Retina (tissue), 1 donor: ENCODE measurements around the gene SIGLEC5.

Source experiments
- DNase-seq: peaks from one replicate; pipeline ENCODE4 v3.0.0-alpha.2; 2016

The SIGLEC5 gene

DNA sequence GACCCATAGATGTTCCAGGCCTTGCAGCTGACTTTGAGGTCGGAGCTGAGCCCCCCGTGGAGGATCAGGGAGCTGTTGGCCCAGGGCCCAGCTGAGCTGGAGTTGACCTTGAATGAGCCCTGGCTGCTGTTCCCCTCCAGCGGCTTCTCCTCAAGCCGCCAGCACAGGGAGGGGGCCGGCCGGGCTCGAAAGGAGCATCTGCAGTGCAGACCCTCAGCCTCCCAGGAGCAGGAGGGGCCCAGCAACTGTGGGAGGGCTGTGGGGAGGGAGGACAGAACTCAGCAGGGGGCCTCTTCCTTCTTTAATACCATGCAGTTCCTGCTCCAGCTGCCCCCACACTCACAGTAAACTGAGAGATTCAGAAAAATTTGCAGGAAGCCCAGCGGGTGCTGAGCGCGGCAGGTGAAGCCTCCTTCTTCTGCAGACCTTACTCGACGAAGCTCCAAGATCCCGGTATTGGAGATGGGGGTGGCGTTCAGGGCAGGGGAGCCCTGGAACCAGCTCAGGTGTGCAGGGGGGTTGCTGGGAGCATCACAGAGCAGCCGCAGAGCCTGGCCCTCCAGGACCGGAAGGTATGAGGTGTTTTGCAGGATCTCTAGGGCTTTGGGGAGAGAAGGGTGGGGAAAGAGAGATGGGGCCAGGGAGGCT lies 2.6 kb downstream of the SIGLEC5 start:
- peak; percentile 27 for DNase-seq

DNA sequence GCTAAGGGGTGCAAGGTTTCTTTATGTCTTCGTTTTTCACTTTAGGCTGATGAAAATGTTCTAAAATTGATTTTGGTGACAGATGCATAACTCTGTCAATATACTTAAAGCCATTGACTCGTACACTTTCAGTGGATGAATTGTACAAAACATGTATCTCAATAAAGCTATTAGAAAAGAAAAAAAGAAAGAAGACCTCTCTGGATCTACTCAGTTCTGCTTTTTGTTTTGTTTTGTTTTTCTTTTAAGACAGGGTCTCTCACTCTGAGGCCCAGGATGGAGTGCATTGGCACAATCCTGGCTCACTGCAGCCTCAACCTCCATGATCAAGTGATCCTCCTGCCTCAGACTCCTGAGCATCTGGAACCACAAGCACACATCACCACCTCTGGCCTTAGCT lies 3.5 kb downstream of the SIGLEC5 start:
- no peak for DNase-seq

DNA sequence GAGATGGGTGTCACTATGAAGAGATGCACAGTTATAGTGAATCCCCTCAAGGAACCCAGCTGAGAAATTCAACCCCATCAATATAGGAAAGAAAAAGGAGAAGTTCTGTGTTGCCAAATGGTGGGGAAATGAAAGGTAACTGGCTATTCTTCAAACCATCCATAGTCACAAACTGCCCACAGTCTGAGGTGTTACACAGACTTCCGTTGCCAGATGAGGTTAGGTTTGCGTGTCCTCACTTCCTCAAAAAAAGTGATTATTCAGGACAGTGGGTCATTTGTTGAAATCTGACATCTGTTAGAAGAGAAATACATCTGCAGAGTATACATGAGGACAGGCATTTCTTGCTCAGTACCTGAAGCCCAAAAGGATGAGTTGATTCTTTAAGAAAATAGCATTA lies 9.0 kb downstream of the SIGLEC5 start:
- no peak for DNase-seq

DNA sequence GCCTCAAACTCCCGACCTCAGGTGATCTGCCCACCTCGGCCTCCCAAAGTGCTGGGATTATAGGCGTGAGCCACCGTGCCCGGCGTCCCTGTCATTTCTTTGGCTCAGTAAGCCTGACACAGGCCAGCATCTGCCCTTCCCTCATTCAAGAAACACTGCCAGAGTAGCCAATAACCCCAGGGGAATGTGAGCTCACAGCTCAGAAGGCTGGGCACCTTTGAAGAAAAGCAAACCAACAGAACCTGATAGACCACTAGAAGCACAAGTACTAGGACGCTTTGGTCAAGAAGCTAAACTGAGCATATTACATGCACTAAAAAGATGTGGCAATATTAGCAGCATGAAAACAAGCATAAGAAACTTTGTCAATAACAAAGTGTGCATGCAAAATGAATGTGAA lies 14.2 kb downstream of the SIGLEC5 start:
- no peak for DNase-seq

DNA sequence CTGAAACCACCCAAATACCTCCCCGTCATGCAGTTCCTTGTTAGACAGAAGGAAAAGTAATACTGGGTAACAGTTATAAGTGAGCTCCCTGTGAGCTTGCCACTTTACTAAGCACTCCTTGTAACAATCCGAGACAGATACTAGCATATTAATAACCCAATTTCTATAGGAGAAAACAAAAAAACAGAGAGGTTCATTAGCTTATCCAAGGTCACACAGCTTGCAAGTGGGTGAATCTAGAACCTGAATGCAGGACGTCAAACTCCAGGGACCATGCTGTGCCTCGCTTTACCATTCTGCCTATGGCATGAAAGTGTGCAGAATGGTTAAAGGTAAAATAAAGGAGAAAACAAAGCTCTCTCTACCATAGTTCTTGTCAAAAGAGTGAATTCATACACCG lies 15.4 kb downstream of the SIGLEC5 start:
- DNase-seq, result no peak

DNA sequence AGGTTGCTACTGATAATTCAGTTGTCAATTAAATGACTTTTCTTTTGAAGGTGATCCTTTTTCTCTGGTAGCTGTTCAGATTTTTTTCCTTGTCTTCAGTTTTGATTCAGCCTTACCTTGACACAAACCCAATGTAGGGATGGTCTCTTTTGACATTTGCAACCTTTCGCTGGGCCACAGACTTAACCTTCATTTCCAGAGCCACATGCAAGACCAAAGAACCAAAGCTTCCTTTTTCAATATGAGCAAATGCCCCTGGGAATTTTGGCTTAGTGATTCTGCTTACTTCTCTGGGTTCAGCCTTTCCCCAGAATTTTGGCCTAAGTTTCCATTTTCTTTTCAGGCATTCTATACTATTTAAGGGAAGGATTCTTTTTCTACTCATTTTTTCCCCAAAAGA lies 19.6 kb downstream of the SIGLEC5 start:
- DNase-seq, result no peak

DNA sequence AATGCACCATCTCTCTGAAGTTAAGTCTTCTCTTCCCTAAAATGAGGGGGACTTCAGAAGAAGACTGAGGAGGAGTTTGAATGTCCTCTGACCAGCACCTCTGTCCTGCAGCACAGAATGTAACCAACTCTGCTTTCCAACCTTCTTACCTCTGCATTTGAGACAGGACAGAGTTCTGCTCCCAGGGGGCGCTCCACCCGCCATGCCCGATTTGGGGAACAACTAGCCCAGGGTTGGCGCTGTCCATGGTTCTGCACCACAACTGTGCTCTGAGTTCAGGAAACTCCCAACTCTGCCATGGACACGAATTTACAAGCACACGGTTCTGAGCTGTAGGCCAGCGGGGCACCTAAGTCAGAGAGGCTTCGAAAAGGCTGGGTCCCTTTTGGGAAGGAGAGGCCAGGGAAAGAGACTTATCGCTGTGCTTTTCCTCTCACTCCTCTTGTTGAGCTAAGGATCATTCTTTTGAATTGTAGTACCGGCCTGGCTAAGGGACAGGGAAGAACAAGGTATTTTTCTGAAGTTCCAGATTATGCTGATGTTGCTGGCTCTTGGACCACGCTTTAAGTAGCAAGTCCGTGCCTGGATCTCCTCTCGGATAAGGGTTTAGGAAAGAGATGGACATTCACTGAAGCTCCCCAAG lies 22.2 kb downstream of the SIGLEC5 start:
- DNase-seq, result peak; percentile 50

DNA sequence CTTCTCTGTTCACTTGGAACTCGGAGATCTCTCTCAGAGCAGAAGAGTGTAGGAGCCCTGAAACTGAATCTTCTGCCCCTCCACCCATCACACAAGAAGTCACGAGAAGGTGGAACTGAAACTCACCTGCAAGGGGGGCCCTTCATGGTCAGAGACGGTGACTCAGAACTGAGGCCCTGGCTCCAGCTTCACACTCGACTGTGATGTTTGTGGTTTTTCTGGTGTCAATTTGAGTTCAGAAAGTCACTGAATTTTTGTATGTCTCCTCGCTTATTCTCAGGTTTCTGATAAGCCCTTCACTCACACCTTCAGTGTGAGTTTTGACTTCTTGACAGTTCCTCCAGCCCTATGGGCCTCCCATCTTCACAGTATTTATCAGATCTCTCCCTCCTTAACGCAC lies 23.1 kb downstream of the SIGLEC5 start:
- DNase-seq, result no peak

DNA sequence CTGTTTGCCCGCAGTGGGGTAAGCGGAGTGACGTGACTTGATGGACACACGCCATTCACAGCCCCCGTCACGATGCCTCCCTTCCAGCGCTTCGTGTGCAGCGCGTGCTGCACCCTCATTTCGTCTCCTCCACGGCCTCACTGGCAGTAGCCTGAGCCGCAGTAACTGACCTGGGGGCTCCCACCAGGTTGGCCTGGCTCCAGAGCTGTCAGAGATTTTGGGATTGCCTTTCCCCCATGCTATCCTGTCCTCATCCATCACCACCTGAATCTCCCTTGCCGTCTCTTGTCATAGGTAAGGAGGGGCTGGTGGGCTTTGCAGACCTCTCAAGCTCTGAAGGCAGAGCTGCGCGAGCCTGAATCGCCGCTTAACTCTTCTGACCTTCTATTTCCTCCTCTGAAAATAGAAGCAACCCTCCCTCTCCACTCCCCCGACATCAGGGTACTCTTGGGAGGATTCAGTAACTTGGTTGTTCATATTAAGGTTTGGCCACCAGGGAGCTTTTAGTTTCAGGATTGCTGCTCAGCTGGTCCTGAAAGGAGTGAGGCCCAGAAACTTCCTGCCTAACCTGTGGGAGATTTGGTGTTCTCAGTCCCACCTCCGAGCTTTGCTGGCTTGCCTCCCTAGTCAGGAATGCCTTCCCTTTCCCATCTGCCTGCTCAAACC lies 27.9 kb downstream of the SIGLEC5 start:
- no peak for DNase-seq

DNA sequence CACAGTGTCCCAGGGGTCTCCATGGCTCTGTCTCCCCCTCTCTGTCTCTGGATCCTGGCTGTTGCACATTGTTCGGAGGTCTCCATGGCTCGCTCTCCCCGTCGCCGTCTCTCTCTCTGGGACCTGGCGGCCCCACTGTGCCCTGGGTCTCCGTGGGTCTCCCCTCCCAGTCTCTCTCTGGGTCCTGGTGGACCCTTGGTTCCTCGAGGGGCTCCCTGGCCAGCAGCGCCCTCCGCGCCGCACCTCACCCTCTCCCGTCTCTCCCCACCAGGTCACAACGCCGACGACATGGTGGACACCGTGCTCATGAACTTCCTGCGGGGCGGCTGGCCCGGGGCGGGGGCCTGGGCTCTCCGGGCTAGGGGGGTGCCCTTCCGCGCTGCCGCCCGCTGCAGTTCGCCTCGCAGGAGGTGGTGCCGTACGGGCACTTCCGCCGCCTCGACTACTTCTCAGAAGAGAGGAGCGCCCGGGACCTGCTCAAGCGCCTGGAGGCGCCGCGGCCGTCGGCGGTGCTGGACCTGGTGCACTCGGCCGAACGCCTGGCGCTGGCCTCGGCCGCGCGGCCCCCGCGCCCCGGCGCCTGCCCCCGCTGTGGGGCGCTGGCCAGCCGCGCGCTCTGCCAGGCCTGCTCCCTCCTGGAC lies 29.1 kb downstream of the SIGLEC5 start:
- DNase-seq, result no peak

DNA sequence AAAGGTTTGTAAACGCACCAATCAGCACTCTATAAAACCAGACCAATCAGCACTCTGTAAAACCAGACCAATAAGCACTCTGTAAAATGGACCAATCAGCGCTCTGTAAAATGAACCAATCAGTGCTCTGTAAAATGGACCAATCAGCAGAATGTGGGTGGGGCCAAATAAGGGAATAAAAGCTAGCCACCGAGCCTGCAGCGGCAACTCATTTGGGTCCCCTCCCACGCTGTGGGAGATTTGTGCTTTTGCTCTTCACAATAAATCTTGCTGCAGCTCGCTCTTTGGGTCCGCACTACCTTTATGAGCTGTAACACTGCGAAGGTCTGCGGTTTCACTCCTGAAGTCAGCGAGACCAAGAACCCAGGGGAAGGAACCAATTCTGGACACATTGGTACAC lies 31.1 kb downstream of the SIGLEC5 start:
- DNase-seq, result no peak

DNA sequence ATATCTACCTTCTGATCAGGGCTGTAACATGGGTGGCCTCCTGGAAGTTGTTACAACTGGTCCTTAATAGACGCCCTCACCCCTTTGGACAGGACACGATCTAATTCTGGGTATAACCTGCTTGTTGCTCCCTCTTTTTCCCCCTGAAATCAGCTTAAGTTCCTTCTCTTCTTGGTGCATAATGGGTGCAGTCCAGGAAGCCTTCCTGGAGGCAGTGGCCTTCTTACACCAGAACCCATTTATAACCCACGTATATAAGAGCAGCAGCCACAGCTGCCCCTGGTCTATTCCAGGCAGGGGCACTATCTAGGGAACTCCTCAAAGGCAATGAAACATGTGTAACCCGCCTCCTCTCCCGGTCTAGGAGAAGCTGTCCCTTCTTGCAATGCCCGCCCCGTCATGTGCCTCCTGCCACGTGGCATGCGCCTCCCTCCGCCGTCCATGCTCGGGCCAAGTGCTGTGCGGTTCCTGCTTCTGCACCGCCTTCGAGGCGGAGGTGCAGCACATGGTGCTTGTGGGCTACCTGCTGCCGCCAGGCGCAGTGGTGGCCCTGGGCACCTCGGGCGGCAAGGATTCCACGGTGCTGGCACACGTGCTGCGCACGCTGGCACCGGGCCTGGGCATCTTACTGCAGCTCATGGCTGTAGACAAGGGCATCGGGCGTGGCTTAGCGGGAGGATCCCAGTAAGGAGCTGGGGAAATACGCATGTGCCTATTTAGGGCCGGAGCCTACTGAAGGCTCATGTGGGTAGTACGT lies 31.9 kb downstream of the SIGLEC5 start:
- no peak for DNase-seq

DNA sequence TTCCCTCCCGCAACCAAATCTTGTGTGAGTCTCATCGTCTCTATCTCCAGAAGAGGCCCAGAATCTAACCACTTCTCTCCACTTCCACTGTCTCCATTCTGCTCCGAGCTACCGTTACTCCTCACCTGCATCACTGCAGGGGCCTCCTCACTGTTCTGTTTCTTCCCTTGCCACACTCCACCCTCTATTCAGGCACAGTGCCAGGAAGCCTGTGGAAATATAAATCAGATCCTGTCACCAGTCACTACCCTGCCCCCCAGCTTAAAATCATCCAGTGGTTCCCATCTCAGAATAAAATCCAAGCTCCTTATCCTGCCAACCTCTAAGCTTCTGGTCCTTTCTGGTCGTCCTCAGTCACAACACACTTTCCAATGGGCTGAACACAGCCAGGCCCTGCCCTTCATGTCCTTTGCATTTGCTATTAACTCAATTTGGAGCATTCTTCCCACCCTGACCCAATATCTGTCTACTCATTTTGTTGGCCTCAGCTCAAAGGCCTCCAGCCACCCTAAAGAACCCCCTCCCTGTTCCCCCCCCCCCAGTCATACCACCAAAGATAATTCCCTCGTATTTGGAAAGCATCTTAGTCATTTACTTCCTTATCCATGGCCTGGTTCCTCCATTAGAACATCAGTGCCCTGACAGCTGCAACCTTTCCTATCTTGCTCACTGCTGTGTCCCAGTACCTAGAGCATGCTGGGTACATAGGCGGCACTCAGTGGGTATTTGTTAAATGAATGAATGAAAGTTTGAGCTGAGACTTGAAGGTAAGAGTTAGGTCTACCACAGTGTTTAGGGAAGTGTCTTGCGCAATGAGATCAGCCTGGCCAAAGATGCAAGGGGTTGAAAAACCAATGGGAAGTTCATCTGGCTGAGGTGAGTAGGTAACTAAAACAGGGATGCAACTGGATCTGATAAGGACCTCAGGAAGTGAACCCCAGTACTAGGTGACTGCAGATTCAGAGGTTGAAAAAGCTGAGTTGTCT lies 34.7 kb downstream of the SIGLEC5 start:
- no peak for DNase-seq

DNA sequence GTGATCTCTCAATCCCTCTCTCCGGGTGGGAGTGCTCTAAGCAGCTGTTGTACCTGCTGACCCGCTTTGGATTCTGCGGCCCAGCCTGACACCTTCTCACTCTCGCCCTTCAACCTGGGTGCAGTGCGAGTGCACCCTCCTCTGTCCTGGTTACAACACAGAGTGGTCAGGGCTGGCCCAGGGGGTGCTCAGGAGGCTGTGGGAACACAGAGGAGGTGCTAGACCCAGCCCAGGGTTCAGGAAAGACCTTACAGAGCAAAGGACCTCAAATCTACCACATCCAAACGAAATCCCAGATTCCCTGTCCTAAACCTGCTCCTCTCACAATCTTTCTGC lies 35.5 kb downstream of the SIGLEC5 start:
- no peak for DNase-seq

DNA sequence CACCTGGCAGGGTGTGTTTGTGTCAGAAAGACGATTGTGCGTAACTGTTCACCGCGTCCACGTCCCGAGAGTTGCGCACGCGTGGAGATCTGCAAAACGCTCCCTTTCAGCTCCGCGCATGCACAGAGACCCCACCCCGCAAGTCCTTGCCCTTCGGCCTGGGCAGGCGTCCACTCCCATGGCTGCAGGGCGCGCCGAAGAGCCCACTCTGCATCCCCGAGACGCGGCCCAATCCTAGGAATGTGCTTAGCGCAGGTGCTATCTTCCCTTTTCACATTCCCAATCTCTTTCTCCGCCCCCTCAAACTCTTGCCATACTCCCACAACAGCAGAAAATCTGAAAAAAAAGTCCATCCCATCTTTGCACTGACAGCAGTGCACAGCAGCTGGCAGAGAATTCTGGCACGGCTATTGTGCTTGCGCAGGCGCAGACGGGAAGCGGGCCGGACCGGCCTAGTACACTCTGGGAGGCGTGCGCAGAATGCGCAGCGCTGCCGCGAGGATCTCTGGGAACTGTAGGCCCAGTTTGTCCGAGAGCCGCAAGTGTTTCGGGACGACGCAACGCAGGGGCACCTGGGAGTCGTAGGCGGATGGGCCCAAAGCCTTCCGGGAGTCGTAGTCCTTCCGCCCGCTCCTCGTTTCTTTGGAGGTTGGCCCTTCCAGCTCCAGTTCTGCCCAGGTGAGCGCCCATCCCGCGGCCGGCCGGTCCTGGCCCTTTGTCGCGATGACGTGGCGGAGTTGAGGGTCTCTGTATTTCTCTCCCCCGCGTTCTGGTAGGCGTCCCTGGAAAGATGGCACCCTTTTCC lies 36.0 kb downstream of the SIGLEC5 start:
- peak; percentile 95 for DNase-seq

DNA sequence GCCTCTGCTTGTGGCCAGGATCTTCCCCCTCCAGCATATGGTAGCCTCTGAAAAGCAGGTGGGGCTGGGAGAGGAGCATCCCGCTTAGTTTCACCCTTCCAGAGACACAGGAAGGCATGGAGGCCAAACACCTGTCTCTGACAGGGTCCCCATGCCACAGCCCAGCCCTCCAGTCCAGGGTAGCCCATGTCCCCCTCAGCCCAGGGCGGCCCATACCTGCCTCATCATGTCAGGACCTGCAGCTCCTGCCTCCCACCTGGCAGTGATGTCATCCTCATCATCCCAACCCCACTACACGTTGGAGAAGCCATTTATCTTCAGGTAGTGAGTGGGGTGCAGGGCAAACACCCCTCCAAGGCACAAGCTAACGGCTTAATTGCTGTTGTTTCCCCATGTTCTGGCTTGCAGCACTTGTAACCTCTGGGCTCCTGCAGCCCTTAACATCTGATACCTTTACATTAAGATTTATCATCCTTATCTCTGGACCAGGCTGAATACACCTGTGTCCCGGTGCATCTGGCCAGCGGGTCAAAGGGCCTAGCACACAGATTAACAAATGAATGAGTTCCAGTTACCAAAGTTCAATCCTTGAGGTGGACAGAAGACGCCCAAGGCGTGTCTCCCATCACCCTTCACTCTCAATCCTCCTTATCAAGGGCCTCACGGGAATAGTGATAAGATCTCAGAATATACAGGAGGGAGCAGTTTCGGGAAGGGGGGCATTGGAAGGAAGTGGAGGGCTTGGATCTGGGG lies 36.9 kb downstream of the SIGLEC5 start:
- no peak for DNase-seq

DNA sequence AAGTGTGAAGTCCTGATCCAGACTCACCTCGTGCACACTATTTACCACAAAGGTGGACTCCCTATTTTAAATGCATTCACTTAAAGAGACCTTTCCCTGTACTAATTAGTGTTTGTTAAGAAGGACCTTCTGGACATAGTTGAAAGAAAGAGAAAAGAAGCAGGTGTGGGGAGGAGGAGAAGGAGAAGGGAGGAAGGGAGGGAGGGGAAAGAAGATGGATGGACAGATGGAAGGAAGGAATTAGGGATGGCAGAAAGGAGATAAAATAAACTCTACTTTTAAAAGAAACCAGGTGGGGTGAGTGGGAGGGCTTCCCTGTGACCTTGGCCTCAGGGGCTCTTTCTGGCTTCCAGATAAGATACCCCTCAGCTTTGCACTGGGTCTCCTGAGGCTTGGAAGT lies 37.7 kb downstream of the SIGLEC5 start:
- no peak for DNase-seq

DNA sequence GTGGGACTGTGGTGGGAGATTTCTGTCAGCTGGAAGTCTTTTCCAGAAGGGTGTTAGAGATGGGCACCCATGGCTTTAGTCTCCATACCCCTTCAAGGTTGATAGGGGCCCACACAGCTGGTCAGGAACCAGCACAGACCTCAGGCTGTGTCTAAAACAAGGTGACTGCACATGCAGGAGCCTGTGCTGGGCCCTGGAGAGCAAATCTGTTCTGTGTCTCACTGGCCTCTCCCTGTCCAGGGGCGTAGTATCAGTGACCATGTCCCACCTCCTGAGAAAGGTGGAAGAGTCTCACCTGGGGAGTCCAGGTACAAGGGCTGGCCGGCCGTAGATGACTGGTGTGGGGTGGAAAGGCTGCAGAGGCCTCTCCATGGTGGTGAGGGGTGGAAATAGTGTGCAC lies 39.8 kb downstream of the SIGLEC5 start:
- no peak for DNase-seq

DNA sequence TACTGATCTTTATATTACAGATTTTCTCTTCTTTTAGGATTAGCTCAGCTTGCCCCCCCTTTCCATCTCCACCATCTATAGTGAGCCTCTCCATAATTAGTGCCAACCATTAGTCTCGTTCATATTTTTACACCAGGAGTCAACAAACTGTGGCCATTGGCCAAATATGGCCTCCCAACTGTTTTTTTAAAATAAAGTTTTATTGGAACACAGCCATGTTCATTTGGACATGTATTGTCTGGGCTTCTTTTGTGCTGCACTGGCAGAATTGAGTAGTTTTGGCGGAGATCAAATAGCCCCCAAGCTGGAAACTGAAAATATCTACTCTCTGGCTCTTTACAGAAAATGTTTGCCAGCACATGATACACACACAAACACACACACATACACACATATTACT lies 40.7 kb downstream of the SIGLEC5 start:
- no peak for DNase-seq
